Sciatic nerve (tissue), 2 donors: Measurements from ENCODE around the gene AXL. TPM values are rescaled to one million over a fixed set of nuclear protein-coding genes. Genes with fewer than 3 reads are reported as not detected.
A peak's percentile ranks its signal among the peaks of the same experiment; 100 is the strongest.
"Not testable (repeated sequence)": the region's sequence is repeated elsewhere in the genome, so short reads cannot be mapped to it uniquely, and the experiment has no call there.

Source experiments
- ATAC-seq: fragments of 200-7000 bp; cut with Tn5 transposase; one replicate; pipeline ENCODE4 v1.9.1; 2020; ENCODE audit warnings: mild to moderate bottlenecking, moderate library complexity
- DNase-seq: peaks from one replicate; pipeline ENCODE4 v3.0.0-alpha.2; 2020; ENCODE audit warnings: low spot score
- intact Hi-C: fragments of 100-400 bp; cut with DNase I; formaldehyde crosslinking; loops from one replicate; pipeline ENCODE4 v1.14.2; 2022
- total RNA-seq: library from RNA; stranded (reverse); fragmentation: NEBNext Ultra II Directional; extraction: Animal tissue kit (Norgen Biotek cat#: 25700); gene quantifications from one replicate; pipeline ENCODE4 v1.2.1, GENCODE V29; 2021
- donor health status: DM: no; HTN: no; CAD: no.
- donor health status: DM: no; HTN: no; CAD: no.

The AXL gene
- 65.8 TPM for total RNA-seq

DNA sequence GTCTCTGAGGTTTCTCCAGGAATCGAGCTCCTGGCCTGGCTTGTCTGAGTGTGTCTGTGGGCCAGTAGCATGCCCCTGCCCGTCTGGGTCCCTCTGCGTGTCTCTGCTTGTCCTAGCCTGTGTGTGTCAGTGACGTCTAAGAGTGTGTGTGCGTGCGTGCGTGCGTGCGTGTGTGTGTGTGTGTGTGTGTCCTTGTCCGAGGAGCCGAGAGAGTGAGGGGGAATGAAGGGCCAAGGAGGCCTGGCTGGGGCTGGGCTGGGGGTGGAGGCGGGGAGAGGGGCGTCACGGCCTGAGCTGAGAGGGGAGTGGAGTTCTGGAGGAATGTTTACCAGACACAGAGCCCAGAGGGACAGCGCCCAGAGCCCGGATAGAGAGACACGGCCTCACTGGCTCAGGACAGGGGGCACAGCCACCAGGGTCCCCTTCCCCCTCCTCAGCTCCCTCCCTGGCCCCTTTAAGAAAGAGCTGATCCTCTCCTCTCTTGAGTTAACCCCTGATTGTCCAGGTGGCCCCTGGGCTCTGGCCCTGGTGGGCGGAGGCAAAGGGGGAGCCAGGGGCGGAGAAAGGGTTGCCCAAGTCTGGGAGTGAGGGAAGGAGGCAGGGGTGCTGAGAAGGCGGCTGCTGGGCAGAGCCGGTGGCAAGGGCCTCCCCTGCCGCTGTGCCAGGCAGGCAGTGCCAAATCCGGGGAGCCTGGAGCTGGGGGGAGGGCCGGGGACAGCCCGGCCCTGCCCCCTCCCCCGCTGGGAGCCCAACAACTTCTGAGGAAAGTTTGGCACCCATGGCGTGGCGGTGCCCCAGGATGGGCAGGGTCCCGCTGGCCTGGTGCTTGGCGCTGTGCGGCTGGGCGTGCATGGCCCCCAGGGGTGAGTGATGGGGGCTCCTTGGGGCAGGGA lies at the start of gene AXL:
Gene AXL (plus strand): TSS at position 609 of the 893 bp plus-strand sequence. CDS start 170 bp downstream, at position 779.
- DNase-seq (peak; percentile 88), ATAC-seq (peak; percentile 90)
- intact Hi-C loops: no loop called here

DNA sequence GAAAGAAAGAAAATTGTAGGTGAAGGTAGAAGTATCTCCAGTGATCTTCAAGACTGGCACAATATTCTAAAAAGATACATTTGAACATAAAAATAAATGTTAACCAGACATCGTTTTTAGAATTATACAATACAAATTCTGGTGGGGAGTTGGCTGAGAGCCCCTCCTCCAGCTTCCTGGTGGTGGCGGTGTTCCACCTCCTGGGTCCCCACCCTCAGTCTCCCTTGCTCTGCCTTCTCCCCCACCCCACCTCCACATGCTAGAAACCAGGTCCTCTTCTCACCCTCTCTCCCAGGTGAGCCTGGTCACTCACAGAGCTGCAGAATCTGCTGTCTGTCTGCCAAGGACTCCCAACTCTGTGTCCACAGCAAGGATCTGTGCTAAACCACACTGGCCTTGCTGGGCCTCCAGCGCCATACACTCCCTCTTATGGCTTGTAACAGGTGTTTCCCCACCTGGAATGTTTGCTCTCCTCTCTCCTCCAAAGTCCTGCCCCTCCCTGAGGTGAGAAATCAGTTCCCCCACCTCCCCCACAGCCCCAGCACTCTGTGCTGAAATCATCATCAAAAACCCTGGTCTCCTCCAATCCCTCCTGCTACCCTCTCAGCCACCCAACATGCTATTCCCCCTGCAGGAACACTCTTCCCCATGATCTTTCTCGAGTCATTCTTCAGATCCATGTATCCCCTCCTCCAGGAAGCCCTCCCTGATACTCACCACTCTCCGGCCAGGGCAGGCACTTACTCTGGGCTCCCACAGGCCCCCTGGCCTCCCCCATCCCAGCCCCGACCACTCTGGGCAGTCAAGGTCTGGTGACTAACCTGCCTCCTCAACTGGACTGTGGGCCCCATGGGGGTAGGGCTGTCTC lies 46.5 kb upstream of the AXL start:
- ATAC-seq (no peak), DNase-seq (no peak)
- intact Hi-C loops: no loop called here

- no peak for ATAC-seq
- intact Hi-C loops: no loop called here
- DNase-seq: no peak
Observed at GRCh38 chr19:41174297-41174928, 44.6 kb upstream of the AXL start.

DNA sequence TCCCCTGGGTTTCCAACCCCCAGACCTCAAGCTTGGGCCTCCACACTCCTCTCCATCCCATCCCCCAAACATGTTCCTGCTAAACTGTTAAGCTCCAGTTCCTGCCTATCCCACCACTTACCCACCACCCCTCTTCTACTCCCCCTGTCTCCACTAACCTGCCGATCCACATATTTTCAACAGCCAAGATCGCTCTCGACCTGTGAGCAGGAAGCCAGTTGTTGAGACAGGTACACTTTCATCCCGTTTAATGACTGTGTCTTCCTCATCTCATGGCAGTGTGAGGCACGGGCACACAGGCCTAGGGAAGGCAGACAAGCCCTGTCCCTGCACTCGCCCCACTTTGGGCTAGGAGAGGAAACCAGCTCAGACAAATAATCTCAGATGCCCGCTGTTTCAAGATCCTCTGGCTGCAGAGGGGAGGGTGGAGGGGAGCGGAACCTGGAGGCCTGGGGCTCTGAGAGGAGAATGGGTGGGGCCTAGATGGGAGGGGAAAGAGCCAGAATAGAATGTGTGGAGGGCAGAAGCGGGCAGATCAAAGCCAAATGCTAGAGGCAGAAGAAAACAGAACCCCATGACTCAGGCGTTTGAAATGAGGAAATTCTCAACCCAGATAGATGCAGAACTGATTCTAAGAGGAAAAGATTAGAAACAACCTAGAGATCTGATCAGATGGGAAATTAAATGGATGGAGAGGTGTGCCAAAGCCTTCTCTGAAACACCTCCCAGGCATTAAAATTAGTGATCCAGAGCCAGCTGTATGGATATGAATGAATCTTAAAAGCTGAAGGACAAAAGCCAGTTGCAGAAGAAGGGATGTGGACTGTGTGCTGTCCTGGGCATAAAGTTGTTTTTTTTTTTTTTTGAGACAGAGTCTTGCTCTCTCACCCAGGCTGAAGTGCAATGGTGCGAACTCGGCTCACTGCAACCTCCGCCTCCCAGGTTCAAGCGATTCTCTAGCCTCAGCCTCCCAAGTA lies 42.9 kb upstream of the AXL start:
- peak; percentile 89 for ATAC-seq
- no peak for DNase-seq
- intact Hi-C loops: no loop called here

DNA sequence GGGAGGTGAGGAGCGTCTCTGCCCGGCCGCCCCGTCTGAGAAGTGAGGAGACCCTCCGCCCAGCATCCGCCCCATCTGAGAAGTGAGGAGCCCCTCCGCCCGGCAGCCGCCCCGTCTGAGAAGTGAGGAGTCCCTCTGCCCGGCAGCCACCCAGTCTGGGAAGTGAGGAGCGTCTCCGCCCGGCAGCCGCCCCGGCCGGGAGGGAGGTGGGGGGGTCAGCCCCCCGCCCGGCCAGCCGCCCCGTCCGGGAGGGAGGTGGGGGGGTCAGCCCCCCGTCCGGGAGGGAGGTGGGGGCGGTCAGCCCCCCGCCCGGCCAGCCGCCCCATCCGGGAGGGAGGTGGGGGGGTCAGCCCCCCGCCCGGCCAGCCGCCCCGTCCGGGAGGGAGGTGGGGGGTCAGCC lies 38.9 kb upstream of the AXL start:
- ATAC-seq, intact Hi-C loops, DNase-seq: not testable (repeated sequence)

- intact Hi-C loops: no loop called here
- ATAC-seq (no peak), DNase-seq (no peak)
Observed at GRCh38 chr19:41186971-41187883, 31.8 kb upstream of the AXL start.

DNA sequence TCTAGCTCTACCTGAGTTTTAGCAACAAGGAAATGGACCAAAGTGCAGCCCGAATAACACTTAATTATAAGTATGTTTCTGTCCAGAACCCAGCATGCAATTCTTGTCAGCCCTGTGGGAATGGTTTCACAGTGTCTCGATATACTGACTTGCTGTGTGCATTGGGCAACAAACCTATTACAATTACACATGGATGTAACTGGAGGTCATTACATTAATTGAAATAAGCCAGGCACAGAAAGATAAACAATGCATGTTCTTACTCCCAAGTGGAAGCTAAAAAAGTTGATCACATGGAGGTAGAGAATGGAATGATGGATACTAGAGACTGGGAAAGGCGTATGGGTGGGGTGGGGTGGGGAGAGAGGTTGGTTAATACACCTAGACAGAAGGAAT lies 31.1 kb upstream of the AXL start:
- intact Hi-C loops: no loop called here
- DNase-seq (no peak), ATAC-seq (no peak)

DNA sequence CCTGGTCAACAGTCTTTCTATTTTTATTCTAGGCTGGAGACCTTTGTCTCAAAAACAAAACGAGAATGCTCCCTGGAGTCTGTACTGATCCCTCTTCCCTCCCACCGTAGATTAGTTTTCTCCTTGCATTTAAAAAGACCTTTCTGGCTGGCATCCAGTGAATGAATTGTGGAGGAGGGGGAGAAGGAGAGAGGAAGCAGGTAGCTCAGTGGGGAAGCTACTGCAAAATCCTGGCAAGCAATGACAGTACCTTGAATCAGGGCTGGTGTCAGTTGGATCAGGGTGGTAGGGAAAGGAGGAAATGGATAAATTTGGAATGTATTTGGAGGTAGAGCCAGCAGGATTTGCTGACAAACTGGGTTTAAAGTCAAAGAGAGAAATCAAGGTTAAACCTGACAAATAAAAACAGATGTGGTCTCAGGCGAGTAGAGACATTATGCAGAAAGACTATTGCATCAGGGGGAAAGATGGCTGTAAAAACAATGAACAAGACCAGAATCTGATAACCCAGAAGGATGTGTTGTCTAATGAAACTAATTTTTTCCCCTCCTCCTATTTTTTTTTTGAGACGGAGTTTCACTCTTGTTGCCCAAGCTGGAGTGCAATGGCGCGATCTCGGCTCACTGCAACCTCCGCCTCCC lies 29.5 kb upstream of the AXL start:
- intact Hi-C loops: no loop called here
- ATAC-seq (no peak), DNase-seq (no peak)

DNA sequence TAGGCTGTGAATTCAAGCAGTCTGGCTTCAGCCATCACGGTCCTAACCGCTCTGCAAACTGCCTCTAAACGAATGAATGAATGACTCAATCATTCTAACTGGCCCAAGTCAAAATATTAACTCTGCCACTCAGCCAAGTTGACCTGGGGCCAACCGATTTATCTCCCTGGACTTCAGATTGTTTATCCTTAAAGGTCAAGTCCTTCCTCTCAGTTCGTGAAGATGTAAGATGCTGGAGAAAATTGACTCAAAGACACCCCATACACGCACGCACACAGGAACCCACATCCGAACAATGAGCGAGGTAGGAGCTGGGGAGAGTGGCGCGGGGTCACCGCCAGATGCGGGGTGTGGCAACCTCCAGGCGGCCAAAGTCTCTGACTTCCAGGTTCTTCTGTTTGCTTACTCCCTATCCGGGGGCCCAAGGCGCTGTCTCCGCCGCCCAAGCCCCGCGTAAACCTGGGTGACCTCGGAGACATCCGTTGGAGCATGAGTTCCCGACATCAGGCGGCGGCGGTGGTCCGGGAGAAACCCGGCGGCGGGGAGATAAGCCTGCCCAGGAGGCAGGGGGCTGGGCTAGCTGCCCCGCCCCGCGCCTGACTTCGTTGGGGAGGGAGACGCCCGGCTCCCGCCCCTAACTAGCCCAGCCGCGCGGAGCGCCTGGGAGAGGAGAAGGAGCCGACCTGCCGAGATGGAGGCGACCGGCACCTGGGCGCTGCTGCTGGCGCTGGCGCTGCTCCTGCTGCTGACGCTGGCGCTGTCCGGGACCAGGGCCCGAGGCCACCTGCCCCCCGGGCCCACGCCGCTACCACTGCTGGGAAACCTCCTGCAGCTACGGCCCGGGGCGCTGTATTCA lies 26.2 kb upstream of the AXL start, which contains the start of gene CYP2S1:
Gene CYP2S1 (plus strand): TSS at position 646 of the 856 bp plus-strand sequence. CDS start 46 bp downstream, at position 692.
- ATAC-seq: no peak
- intact Hi-C loops: no loop called here
- DNase-seq: no peak

DNA sequence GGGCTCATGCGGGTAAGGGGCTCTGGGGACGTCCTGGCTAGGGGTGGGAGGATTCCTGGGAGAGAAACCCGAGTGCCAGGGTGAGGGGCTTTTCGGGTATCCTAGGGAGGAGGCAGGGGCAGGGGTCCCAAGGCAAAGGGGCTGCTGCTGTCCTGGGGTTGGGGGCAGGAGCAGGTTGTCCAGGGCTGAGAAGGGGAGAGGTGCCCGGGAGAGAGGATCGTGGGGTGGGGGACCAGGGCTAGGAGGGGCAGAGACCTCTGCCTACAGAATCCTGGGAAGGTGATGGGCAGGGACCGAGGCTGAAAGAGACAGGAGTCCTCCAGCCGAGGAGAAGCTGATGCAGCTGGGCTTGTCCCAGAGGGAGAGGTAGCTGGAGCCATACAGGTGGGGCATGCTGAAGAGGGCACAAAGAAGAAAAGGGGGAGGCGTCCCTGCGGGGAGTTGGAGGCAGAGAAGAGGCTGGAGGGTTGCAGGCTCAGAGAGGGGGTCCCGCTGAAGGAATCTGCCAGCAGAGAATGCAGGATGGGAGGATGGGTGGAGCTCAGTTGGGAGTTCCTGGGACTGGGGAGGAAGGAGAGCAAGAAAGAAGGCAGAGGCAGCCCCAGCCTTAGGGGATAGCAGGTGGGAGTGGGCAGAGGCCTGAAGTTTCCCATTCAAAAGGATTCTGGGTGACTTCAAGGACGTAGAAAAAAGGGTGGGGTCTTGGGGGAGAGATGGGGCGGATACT lies 25.4 kb upstream of the AXL start:
- ATAC-seq (no peak), DNase-seq (no peak)
- intact Hi-C loops: no loop called here

DNA sequence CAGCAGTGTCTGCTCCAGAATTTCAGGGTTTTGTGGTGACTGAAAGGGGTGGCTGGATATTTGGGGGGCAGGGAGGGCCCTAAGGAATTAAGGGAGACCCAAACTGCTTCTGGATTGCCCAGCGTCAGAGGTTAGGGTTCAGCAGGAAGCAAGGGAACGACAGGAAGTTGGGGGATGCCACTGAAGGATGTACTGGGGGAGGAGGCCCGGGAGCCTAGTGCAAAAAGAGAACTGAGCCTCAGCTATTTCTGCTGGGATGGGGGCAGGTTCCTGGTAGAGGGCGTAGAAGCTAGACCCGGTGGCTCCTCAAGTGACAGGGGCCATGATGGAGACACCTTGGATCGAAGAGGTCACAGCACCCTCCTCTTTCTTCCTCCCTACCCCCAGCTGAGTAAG lies 24.9 kb upstream of the AXL start:
- DNase-seq (no peak), ATAC-seq (no peak)
- intact Hi-C loops: no loop called here

- intact Hi-C loops: no loop called here
- DNase-seq (no peak), ATAC-seq (no peak)
Observed at GRCh38 chr19:41195675-41196497, 23.1 kb upstream of the AXL start.

GRCh38 chr19:41198559-41198958 lies 20.5 kb upstream of the AXL start:
- DNase-seq: no peak
- ATAC-seq: no peak
- intact Hi-C loops: no loop called here

GRCh38 chr19:41203371-41203770 lies 15.7 kb upstream of the AXL start:
- DNase-seq (no peak), ATAC-seq (no peak)
- intact Hi-C loops: loop anchor here (5.0 kb wide), 1 partner anchor 104 kb away; no protein-coding TSS in a partner anchor
